ENCODE data around the gene HSD3B2. TPM values are rescaled to one million over a fixed set of nuclear protein-coding genes. Genes with fewer than 3 reads are reported as not detected.

HSD3B2 gene
- polyA plus RNA-seq, 1 donor from 2014 or later, result not detected

DNA sequence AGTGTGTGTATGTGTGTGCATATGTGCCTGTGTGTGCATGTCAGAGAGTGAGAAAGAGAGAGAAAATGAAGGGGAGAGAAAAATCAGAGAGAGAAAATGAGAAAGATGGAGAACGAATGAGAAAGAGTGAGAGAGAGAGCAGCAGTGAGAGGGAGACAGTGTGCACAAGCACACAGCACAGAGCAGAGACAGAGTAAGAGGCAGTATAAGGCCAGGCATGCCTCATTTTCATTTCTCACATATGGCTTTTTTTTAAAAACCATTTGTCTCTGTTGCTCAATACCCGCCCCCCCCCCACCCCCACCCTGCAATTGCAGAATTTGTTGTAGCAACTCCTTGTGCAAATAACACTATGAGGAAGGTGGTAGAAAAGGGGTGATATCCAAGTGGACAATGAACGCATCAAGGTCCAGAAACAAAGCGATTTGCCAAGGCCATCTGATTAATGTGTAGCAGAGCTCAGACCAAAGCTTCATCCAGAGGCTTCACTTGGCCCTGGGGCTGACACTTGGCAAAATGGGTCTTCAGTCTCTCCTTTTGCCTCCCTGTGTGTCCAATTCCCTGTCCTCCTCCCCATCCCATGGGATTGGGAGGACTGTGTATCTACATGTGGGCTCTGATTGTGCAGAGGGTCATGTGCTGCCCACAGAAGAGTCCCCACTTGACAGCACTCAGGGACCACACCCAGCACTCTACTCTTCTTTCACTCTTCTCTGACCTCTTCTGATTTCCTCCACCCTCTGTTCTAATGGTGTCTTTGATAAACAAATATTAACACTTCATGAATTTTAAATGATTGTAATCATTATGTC lies 53.1 kb downstream of the HSD3B2 start:
- H3K79me2 ChIP-seq (replicated peaks; ENCODE audit: insufficient read depth, low read length), result no peaks in the 10 kb centered on the region

DNA sequence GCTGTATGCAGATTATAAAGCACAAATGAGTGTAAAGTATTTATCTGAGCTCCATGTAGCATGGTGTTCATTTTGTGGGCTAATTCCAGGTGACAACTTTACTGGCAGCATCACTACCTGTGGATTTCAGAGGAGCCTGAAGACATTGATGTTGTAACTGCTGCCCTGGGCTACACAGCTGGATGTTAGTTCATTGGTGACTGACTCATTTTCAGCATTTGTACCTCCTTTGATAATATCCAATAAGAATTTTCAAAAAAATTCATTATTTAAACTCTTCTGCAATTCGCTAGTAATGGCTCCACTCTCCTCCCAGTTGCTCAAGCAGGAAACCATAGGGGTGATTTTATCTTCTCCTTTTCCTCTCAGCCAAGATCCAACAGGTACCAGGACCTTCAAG lies 54.8 kb downstream of the HSD3B2 start:
- Histone ChIP-seq H3K4me2 (ENCODE audit: low read length) (no peak overlapping the region), H3K4me3 (ENCODE audit: low read length) (no peak overlapping the region), H3K36me3 (ENCODE audit: insufficient read depth, low read length) (no peaks in the 10 kb centered on the region), H2AFZ (ENCODE audit: low read depth, low read length) (no peak overlapping the region), H3K9me3 (ENCODE audit: low read length) (no peaks in the 10 kb centered on the region), H3K27me3 (ENCODE audit: insufficient read depth, low read depth, low read length) (no peaks in the 10 kb centered on the region), H3F3A (ENCODE audit: insufficient read depth, low read length, poor library complexity, severe bottlenecking) (no peaks in the 10 kb centered on the region), H3K79me2 (replicated peaks; ENCODE audit: insufficient read depth, low read length) (no peaks in the 10 kb centered on the region), H3K27ac (ENCODE audit: low read length) (no peak overlapping the region), H4K20me1 (ENCODE audit: insufficient read depth) (no peaks in the 10 kb centered on the region), H3K9me2 (ENCODE audit: insufficient read depth, low read length) (no peaks in the 10 kb centered on the region), H3K9ac (ENCODE audit: low read length) (no peak overlapping the region)
- no peak for TF ChIP-seq RAD21 (conservative IDR thresholded peaks at IDR 0.05)
- TF ChIP-seq, protein P1, sequence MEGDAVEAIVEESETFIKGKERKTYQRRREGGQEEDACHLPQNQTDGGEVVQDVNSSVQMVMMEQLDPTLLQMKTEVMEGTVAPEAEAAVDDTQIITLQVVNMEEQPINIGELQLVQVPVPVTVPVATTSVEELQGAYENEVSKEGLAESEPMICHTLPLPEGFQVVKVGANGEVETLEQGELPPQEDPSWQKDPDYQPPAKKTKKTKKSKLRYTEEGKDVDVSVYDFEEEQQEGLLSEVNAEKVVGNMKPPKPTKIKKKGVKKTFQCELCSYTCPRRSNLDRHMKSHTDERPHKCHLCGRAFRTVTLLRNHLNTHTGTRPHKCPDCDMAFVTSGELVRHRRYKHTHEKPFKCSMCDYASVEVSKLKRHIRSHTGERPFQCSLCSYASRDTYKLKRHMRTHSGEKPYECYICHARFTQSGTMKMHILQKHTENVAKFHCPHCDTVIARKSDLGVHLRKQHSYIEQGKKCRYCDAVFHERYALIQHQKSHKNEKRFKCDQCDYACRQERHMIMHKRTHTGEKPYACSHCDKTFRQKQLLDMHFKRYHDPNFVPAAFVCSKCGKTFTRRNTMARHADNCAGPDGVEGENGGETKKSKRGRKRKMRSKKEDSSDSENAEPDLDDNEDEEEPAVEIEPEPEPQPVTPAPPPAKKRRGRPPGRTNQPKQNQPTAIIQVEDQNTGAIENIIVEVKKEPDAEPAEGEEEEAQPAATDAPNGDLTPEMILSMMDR (IDR thresholded peaks at IDR 0.05; ENCODE audit: poor library complexity, severe bottlenecking), result no peak
- no peak for TF ChIP-seq POLR2AphosphoS5 (IDR thresholded peaks at IDR 0.05)
- no peak for TF ChIP-seq TAF1 (IDR thresholded peaks at IDR 0.05; ENCODE audit: low read depth)

More for the DNA sequence above, 53.1 kb downstream of the HSD3B2 start:
- Histone ChIP-seq H3K9me3 (ENCODE audit: low read length) (no peaks in the 10 kb centered on the region), H3K9me2 (ENCODE audit: insufficient read depth, low read length) (no peaks in the 10 kb centered on the region), H2AFZ (ENCODE audit: low read depth, low read length) (no peak overlapping the region), H3K4me3 (ENCODE audit: low read length) (no peak overlapping the region), H3K27ac (ENCODE audit: low read length) (no peak overlapping the region), H4K20me1 (ENCODE audit: insufficient read depth) (no peaks in the 10 kb centered on the region), H3K4me2 (ENCODE audit: low read length) (no peak overlapping the region), H3K27me3 (ENCODE audit: insufficient read depth, low read depth, low read length) (no peaks in the 10 kb centered on the region), H3K36me3 (ENCODE audit: insufficient read depth, low read length) (no peaks in the 10 kb centered on the region), H3K9ac (ENCODE audit: low read length) (no peak overlapping the region), H3F3A (ENCODE audit: insufficient read depth, low read length, poor library complexity, severe bottlenecking) (no peaks in the 10 kb centered on the region)
- no peak for TF ChIP-seq RAD21 (conservative IDR thresholded peaks at IDR 0.05)
- TF ChIP-seq, protein P2, sequence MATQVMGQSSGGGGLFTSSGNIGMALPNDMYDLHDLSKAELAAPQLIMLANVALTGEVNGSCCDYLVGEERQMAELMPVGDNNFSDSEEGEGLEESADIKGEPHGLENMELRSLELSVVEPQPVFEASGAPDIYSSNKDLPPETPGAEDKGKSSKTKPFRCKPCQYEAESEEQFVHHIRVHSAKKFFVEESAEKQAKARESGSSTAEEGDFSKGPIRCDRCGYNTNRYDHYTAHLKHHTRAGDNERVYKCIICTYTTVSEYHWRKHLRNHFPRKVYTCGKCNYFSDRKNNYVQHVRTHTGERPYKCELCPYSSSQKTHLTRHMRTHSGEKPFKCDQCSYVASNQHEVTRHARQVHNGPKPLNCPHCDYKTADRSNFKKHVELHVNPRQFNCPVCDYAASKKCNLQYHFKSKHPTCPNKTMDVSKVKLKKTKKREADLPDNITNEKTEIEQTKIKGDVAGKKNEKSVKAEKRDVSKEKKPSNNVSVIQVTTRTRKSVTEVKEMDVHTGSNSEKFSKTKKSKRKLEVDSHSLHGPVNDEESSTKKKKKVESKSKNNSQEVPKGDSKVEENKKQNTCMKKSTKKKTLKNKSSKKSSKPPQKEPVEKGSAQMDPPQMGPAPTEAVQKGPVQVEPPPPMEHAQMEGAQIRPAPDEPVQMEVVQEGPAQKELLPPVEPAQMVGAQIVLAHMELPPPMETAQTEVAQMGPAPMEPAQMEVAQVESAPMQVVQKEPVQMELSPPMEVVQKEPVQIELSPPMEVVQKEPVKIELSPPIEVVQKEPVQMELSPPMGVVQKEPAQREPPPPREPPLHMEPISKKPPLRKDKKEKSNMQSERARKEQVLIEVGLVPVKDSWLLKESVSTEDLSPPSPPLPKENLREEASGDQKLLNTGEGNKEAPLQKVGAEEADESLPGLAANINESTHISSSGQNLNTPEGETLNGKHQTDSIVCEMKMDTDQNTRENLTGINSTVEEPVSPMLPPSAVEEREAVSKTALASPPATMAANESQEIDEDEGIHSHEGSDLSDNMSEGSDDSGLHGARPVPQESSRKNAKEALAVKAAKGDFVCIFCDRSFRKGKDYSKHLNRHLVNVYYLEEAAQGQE (IDR thresholded peaks at IDR 0.05; ENCODE audit: borderline replicate concordance), result no peak
- no peak for TF ChIP-seq SMC3 (conservative IDR thresholded peaks at IDR 0.05; ENCODE audit: poor library complexity)
- no peak for TF ChIP-seq TAF1 (IDR thresholded peaks at IDR 0.05; ENCODE audit: low read depth)
- TF ChIP-seq MXI1 (conservative IDR thresholded peaks at IDR 0.05; ENCODE audit: poor library complexity, severe bottlenecking), result no peak
- no peak for TF ChIP-seq EP300 (conservative IDR thresholded peaks at IDR 0.05; ENCODE audit: poor library complexity, severe bottlenecking)
- TF ChIP-seq POLR2AphosphoS5 (IDR thresholded peaks at IDR 0.05), result no peak
- TF ChIP-seq EZH2 (IDR thresholded peaks at IDR 0.05; ENCODE audit: borderline replicate concordance, insufficient read depth, low read length, poor library complexity, severe bottlenecking), result no peak
- TF ChIP-seq, protein P1 (IDR thresholded peaks at IDR 0.05; ENCODE audit: poor library complexity, severe bottlenecking), result no peak
